HG03575 (cell line): ENCODE results near the gene TNXB.
"Not testable (repeated sequence)": the region's sequence is repeated elsewhere in the genome, so short reads cannot be mapped to it uniquely, and the experiment has no call there.

ENCODE experiments used
- ATAC-seq: cut with Tn5 transposase; IDR thresholded peaks from one replicate; pipeline ENCODE4 v1.9.1; 2021; ENCODE audit not compliant: unreplicated experiment, insufficient number of reproducible peaks, low FRiP score; ENCODE audit errors: extremely low read depth

Gene TNXB

DNA sequence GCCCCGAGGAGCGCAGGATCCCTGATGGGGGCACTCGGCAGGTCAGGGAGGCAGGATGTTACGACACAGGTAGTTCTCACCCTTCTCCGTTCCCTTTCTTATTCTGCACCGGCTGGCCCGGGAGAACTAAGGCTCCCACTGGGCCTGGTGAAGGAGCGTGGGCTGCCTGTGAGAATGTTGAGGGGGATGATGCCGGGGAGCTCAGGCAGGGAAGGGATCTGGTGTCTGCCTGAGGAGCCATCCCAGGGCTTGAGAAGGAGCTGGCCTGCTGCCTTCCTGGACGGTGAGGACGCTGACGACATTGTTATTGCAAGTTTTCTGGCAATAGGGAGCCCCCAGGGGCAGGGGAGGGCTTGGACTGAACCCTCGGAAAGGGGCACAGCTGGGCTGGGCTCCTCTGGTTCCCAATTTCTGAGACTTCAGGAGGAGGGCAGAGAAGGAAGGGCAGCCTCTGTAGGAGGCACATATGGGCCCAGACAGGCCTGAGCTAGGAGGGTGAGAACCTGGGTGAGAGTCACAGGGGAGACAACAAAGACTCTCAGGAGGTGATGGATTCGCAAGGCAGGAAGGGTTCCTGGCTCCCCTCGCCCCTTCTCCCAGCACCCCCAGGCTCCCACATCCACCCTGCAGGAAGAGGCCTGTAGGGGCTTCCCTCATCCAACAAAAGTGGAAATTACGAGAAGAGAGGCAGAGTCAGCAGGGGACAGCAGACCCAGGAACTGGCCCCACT lies 38.2 kb downstream of the TNXB start:
- no peak for ATAC-seq

DNA sequence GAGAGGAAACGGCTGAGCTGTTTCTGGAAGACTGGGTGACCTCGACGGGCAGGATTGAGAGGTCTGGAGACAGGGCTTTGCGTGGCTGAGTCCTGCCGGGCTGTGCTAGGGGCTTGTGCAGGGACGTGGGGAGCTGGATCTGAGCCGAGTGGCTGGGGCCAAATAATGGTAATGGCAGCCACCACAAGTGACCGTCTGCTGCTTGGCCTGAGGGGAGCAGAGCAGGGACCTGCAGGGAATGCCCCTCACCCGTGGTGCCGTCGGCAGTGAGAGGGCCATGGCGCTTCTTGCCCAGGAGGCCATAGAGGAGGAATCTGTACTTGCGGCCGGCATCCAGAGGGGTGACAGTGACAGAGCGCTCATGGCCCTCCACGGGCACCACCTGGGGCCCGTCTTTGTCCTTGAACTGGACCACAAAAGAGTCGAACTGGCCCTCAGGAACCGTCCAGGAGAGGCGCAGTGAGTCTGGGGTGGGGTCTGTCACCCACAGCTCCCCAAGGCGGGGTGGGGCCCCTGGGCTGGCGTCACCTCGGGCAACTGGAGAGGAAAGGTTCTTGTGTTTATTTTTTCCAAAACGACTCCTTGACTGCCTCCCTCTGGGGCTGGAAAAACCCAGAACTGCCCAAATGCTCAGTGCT lies 39.1 kb downstream of the TNXB start:
- no peak for ATAC-seq

DNA sequence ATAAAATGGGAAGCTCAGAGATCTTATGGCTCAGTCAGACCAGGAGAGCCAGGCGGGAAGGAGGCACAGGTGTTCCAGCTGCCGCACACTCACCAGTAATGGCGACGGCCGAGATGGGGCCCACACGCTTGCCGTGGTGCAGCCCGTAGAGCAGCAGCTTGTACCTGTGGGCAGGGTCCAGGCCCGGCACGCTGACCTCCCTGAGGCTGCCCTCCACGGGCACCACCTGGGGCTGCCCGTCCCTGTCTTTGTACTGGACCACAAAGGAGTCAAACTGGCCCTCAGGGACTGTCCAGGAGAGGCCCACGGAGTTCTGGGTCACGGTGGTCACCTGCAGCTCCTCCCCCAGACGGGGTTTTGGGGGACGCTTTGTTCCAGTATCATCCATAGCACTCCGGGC lies 39.7 kb downstream of the TNXB start:
- no peak for ATAC-seq

DNA sequence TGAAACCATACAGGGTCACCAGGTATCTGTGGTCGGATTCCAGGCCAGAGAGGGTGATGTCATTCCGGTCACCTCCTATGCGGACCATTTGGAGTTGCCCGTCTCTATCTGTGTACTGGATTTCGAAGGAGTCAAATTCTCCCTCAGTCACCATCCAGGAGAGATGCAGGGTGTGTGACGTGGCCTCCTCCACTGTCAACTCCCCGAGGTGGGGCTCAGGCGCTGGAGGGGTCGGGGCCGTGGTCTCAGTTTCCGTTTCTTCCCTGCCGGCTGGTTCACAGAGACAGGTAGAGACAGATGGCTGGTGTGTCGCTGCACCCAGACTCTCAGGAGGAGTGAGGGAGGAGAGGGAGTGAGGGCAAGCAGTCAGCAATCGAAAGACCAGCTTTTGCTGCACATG lies 40.3 kb downstream of the TNXB start:
- no peak for ATAC-seq

DNA sequence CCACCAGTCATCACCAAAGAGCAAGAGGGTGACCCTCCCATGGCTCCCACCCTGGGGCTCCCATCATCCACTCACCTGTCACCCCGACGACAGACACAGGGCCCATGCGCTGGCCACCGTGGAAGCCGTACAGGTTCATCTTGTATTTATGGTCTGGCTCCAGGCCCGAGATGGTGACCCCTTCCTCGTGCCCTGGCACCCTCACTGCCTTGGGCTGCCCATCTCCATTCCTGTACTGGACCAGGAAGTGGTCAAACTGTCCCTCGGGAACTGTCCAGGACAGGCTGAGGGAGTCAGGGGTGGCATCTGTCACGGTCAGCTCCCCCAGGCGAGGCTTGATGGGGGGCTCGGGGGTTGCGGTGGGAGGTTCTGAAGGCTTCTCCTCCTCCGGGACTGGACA lies 40.8 kb downstream of the TNXB start:
- ATAC-seq = not testable (repeated sequence)

DNA sequence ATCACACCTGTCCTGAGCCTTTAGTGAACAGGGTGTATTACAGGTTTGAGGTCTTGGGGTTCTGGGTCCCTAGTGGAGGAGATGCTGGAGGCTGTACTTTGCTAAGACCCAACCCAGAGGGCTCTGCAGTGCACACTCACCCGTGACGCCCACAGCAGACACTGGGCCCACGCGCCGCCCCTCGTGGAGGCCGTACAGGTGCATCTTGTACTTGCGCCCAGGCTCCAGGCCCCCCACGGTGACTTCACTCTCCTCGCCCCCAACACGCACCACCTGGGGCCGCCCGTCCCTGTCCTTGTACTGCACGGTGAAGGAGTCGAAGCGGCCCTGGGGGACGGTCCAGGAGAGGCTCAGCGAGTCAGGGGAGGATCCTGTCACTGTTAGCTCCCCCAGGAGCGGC lies 41.6 kb downstream of the TNXB start:
- ATAC-seq = not testable (repeated sequence)

DNA sequence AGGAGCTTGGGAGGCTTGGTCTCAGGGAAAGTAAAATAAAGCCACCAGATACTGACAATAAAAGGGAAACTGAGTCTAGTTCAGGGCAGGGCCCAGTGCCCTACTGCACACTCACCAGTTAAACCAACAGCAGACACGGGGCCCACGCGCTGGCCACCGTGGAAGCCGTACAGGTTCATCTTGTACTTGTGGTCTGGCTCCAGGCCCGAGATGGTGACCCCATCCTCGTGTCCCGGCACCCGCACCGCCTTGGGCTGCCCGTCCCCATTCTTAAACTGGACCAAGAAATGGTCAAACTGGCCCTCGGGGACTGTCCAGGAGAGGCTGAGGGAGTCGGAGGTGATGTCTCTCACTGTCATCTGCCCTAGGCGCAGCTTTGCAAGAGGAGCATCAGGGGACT lies 44.4 kb downstream of the TNXB start:
- no peak for ATAC-seq

DNA sequence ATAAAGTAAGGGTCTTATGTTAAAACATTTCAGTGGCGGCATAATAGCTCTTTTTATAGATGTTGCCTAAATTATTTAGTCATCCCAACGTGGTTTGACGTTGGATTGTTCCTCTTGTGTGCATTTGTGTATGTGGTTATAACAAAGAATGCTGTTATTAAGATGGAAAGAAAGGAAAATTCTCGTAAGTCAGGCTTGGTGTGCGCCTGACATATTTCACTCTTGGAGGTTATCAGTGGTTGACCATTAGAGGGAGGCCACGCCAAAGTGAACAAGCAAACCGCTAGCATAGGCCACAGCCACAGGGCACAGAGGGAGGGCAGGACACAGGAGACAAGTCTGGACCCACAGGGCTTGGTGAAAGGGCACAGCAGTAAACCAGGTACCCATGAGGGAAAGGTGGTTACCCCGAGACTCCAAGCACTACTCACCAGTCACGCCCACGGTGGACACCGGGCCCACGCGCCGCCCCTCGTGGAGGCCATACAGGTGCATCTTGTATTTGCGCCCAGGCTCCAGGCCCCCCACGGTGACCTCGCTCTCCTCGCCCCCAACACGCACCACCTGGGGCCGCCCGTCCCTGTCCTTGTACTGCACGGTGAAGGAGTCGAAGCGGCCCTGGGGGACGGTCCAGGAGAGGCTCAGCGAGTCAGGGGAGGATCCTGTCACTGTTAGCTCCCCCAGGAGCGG lies 48.0 kb downstream of the TNXB start:
- ATAC-seq = no peak

DNA sequence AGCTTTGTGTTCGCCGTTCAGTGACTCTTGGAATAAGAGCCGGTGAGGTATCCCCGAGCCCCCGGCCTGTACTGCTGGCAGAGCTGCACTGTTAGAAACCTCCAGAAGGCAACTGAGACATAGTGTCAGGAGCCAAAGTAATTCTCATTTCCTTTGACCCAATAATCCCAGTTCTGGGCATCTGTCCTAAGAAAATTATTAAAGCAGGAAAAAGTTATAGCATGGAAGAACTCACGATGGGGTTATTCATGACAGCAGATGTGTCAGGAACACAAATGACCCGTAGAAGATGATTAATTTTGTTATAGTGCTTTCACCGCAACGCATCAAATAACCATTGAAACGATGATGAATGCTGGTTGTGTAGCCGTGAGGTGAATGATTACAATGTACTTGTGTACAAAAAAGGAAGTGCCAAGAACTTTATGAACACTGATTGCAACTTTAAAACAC lies 50.6 kb downstream of the TNXB start:
- no peak for ATAC-seq

DNA sequence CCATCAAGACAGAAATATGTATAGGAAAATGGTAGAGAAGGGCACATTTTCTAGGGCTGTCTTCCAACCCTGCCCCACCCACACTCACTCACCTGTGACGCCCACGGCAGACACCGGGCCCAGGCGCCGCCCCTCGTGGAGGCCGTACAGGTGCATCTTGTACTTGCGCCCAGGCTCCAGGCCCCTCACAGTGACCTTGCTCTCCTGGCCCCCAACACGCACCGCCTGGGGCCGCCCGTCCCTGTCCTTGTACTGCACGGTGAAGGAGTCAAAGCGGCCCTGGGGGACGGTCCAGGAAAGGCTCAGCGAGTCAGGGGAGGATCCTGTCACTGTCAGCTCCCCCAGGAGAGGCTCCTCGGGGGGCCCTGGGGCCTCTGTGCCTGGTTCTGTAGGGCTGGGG lies 51.2 kb downstream of the TNXB start:
- no peak for ATAC-seq

DNA sequence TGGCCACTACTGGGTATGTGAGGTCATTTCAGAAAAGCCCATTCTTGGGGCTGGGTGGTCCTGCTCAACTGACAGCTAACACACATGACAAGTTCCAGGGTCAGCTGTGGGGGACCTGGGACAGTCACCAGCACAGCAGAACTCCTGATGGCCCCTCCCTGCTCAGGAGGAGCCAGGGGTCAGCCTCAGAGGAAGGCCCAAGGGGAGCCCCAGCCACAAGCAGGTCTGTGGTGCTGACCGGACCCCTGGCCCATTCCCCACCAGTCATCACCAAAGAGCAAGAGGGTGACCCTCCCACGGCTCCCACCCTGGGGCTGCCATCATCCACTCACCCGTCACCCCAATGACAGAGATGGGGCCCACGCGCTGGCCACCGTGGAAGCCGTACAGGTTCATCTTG lies 52.9 kb downstream of the TNXB start:
- ATAC-seq = no peak

DNA sequence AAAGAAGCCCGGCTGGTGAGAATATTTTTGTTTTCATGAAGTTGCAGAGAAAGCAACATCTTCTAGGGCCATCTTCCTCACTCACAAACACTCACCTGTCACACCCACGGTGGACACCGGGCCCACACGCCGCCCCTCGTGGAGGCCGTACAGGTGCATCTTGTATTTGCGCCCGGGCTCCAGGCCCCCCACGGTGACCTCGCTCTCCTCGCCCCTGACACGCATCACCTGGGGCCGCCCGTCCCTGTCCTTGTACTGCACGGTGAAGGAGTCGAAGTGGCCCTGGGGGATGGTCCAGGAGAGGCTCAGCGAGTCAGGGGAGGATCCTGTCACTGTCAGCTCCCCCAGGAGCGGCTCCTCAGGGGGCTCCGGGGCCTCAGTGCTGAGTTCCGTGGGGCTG lies 53.4 kb downstream of the TNXB start:
- ATAC-seq = not testable (repeated sequence)

DNA sequence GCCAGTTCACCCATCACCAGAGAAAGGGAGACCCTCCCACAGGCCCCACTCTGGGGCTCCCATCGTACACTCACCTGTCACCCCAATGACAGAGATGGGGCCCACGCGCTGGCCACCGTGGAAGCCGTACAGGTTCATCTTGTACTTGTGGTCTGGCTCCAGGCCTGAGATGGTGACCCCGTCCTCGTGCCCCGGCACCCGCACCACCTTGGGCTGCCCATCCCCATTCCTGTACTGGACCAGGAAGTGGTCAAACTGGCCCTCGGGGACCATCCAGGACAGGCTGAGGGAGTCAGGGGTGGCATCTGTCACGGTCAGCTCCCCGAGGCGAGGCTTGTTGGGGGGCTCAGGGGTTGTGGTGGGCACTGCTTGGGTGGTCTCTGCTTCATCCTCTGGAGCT lies 55.8 kb downstream of the TNXB start:
- not testable (repeated sequence) for ATAC-seq

DNA sequence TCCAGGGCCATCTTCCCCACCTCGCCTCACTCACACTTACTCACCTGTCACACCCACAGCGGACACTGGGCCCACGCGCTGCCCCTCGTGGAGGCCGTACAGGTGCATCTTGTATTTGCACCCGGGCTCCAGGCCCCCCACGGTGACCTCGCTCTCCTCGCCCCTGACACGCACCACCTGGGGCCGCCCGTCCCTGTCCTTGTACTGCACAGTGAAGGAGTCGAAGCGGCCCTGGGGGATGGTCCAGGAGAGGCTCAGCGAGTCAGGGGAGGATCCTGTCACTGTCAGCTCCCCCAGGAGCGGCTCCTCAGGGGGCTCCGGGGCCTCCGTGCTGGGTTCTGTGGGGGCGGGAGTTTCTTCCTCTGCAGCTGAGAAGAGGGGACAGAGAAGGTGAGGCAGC lies 56.5 kb downstream of the TNXB start:
- not testable (repeated sequence) for ATAC-seq

DNA sequence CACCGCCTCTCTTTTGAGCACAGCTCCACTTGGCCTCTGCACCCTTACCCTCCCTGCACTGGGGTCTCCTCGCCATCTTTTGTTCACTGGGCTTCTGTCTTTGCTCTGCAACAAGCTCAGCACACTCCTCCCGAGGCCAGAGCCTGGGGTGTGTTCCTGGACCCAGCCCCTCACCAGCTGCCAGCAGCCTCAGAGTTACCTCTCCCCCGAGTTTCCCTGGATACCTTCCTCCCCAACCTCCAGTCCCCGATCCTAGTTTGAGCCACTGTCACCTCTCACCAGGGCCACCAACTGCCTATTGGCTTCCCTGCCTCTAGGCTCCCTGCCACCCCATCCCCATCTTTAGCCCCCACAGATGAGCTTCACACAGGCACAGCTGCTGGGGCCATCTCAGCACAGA lies 58.6 kb downstream of the TNXB start:
- ATAC-seq = no peak

DNA sequence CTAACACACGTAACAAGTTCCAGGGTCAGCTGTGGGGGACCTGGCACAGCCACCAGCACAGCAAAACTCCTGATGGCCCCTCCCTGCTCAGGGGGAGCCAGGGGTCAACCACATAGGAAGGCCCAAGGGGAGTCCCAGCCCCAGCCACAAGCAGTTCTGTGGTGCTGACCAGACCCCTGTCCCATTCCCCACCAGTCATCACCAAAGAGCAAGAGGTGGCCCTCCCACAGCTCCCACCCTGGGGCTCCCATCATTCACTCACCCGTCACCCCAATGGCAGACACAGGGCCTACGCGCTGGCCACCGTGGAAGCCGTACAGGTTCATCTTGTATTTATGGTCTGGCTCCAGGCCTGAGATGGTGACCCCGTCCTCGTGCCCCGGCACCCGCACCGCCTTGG lies 59.4 kb downstream of the TNXB start:
- ATAC-seq = not testable (repeated sequence)

DNA sequence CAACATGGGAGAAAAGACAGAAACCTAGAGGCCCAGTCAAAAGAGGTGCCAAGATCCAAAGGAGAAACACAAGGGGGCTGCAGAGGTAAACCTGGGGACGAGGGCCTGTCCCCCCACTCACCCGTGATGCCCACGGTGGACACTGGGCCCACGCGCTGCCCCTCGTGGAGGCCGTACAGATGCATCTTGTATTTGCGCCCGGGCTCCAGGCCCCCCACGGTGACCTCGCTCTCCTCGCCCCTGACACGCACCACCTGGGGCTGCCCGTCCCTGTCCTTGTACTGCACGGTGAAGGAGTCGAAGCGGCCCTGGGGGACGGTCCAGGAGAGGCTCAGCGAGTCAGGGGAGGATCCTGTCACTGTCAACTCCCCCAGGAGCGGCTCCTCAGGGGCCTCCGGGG lies 60.0 kb downstream of the TNXB start:
- ATAC-seq = not testable (repeated sequence)

DNA sequence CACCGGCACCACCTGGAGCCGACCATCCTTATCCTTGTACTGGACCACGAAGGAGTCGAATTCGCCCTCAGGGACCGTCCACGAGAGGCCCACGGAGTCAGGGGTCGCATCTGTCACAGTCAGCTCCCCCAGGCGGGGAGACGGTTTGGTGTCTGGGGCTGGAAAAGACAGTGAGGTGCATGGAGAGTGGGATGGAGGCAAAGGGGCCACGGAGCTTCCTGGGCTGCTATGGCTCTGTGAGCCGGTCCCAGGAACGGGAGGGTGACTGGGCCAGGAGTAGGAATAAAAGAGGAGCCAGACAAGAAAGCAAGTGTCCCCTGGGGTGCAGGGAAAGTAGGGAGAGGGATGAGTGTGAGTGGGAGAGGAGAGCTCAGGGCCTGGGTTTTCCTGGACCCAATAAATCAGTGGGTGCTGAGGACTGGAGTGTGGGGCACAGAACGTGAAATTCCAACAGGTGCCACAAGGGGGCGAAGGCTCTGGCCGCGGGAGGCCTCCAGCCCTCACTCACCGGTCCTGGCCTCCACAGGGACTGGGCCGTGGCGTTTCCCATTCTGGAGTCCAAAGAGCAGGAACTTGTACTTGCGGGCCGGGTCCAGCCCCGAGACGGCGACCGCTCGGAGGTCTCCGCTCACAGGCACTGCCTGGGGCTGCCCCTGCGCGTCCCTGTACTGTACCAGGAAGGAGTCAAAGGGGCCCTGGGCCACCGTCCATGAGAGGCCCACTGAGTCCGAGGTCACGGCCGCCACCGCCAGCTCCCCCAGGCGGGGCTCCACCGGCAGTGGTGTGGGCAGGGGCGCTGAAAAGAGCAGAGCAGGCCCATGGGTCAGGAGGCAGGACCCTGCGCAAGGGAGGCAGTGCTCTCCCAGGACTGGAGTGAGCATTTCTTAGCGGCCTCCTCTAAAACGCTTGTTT lies 61.0 kb downstream of the TNXB start:
- no peak for ATAC-seq

DNA sequence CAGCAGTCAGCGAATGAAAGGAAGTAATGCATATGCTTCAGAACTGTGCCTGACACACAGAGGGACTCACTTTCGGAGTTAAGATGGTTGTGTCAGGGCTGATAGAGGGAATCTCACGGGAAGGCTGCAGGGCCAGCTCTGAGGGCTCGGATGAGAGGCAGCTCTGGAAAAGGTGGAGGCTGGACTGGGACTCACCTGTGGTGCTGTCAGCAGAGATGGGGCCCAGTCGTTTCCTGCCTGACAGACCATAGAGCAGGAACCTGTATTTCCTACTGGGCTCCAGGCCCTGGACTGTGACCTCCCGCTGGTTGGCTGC lies 61.6 kb downstream of the TNXB start:
- no peak for ATAC-seq
